Measurements from ENCODE around the gene IFNL3.
"Not testable (repeated sequence)": the region's sequence is repeated elsewhere in the genome, so short reads cannot be mapped to it uniquely, and the experiment has no call there.

- TF ChIP-seq POLR2AphosphoS5, CTCF (IDR thresholded peaks at IDR 0.05): not testable (repeated sequence)
Measured at GRCh38 chr19:39273859-39274258, 29.1 kb upstream of the IFNL3 start.

Measured in suprapubic skin (tissue), 3 donors.